ENCODE data around the gene LNPEP.

DNA sequence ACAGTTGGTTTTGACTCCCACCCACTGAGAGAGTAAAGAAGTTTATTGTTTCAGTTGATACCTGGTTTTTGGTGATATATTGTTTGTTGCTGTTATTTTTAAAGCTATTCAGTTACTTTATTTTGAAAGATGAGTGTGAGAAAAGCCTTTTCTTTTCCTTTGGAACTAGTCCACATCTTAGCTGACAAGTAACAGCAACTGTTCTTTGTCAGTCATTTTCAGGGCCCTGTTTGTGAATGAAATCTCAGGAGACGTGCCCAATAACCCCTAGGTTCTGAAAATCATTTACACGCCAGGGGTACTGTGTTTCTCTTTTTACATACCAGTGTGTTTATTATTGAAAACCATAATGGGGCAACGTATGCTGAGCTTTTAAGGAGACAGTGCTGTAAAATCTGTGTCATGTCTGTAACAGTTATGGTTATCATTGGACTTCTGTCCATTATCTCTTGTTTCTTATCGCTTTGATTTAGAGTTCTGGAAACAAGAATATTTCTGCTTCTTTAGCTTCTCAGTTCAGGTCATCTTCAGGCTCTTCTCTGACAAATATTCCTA is 131.5 kb downstream of the LNPEP start:
- no peak for TF ChIP-seq POLR2AphosphoS5 (IDR thresholded peaks at IDR 0.05; ENCODE audit: borderline replicate concordance, low read depth, low read length)
- TF ChIP-seq EZH2 (IDR thresholded peaks at IDR 0.05), result no peak

Measured in SK-N-MC (cell line).